ENCODE measurements around the gene CCNI2. TPM values are rescaled to one million over a fixed set of nuclear protein-coding genes. Genes with fewer than 3 reads are reported as not detected.

CCNI2 gene
- total RNA-seq, 1 donor from 2014 or later = 0.36 TPM

GRCh38 chr5:132762246-132763000, 15.2 kb downstream of the CCNI2 start:
- intact Hi-C loops (cut with DNase I) = no loop called here
- ATAC-seq (no peak), DNase-seq (ENCODE audit: low spot score) (no peak)

DNA sequence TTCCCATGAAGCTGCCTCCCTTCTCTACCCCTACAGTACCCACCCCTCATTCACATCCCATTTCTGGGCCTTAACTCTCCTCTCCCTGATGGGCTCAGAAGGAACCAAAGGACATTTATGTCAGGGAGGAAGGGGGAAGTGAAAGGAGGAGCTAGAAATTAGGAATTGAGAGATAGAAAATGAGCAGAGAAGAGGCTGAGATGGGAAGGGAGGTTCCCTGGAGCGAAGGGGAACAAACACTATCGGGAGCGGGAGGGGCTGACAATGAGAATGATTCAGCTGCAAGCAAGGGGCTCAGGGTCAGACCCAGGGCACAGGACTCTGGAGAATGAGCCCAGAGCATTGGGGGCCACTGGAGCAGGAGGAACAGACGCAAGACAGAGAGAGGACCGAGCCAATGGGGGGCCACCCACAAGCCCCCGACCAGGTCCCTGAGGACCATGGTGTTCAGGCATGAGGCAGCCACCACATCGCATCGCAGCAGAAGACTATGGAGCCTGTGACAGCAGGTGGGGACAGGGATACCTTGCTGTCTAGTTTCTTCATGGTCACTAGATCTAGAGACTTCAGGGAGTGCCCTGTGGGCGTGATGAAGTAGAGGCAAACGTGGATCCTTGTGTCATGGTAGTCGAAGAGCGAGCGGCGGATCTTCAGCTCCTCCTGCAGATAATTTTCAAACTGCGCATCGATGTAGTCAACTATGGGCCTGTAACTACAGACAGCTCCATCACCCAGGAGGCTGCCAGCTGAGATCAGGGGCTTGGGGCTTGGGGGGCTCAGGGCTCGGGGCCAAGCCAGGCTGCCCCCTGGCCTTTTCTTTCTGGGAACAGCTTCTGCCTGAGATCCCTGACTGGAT, 16.2 kb downstream of the CCNI2 start:
- ATAC-seq (no peak), DNase-seq (ENCODE audit: low spot score) (no peak)
- intact Hi-C loops (cut with DNase I) = no loop called here

DNA sequence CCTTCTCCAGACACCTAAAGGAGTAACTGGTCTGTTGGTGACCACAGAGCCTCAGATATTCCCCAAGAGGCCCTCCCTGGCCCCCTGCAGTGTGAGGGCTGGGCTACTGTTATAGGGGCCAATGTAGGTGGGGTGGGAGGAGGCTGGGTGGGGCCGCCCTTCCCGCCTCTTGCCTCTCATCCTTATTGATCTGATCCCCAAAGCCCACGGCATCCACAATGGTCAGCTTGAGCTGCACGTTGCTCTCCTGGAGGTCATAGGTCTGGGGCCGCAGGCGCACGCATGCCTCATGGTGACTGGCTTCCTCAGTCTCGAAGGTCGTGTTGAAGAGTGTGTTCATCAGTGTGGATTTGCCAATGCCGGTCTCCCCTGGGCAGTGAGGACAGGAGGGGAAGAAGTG, 16.8 kb downstream of the CCNI2 start:
- intact Hi-C loops (cut with DNase I) = no loop called here
- ATAC-seq (no peak), DNase-seq (ENCODE audit: low spot score) (no peak)

- DNase-seq (ENCODE audit: low spot score) (no peak), ATAC-seq (no peak)
- intact Hi-C loops (cut with DNase I) = no loop called here
These were observed 17.5 kb downstream of the CCNI2 start for GRCh38 chr5:132764671-132765238.

GRCh38 chr5:132765311-132766019, 18.2 kb downstream of the CCNI2 start:
- DNase-seq (ENCODE audit: low spot score) = no peak
- no peak for ATAC-seq

DNA sequence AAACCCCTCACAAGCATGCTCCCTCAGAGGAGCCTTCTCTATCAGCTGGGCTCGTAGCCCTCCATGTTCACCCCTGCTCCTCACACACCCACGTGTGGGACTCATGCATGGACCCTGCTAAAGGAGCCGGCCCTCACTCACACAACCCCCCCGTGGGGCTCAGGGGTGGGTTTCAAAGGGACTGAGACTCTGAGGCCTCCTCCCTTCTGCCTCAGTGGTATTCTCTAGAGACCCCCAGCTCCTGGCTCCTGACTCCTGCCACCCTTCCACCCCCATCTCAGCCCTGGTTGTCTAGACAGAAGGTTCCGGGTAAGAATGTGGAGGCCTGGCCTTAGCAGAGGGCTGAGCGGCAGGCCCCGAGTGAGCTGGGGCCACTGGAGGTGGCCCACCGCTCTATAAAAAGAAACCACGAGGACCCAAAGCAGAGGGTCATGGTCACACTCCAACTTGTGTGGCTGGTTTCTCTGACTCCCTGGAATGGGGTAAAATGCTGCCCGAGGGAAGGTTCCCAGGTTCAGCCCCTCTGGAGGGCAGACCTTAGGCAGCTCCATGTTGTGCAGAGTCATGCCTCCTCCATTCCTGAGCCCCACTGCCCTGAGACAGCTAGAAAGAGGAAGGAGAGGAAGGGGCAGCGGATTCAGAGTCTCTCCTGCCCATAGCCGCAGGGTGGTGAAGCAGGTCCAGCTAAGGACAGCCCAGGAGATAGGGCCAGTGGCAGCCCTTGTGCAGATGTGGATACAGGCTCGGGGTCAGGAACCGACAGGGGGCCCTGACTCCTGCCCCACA, 19.0 kb downstream of the CCNI2 start:
- intact Hi-C loops (cut with DNase I) = no loop called here

More at GRCh38 chr5:132765311-132766019, 18.2 kb downstream of the CCNI2 start:
- intact Hi-C loops (cut with DNase I) = no loop called here

DNA sequence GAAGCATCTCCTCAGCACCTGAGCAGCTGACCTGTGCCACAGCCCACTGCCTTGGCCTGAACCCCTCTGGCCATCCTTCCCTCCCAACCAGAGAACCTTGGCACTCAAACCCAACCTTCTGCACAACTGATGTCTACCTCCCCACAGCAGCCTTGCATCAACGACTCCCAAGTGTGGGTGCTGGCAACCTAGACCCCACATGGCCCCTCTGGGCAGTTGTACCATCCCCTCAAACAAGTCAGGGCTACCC, 19.5 kb downstream of the CCNI2 start:
- DNase-seq (ENCODE audit: low spot score) = no peak
- no peak for ATAC-seq
- intact Hi-C loops (cut with DNase I) = no loop called here

More for the DNA sequence above, 19.0 kb downstream of the CCNI2 start:
- DNase-seq (ENCODE audit: low spot score) = no peak
- ATAC-seq = no peak

- ATAC-seq = no peak
- no peak for DNase-seq (ENCODE audit: low spot score)
- intact Hi-C loops (cut with DNase I) = no loop called here
These were observed 19.9 kb downstream of the CCNI2 start for GRCh38 chr5:132767150-132767549.

- no peak for DNase-seq (ENCODE audit: low spot score)
- no peak for ATAC-seq
- intact Hi-C loops (cut with DNase I) = no loop called here
These were observed 21.3 kb downstream of the CCNI2 start for GRCh38 chr5:132768485-132768868.

DNA sequence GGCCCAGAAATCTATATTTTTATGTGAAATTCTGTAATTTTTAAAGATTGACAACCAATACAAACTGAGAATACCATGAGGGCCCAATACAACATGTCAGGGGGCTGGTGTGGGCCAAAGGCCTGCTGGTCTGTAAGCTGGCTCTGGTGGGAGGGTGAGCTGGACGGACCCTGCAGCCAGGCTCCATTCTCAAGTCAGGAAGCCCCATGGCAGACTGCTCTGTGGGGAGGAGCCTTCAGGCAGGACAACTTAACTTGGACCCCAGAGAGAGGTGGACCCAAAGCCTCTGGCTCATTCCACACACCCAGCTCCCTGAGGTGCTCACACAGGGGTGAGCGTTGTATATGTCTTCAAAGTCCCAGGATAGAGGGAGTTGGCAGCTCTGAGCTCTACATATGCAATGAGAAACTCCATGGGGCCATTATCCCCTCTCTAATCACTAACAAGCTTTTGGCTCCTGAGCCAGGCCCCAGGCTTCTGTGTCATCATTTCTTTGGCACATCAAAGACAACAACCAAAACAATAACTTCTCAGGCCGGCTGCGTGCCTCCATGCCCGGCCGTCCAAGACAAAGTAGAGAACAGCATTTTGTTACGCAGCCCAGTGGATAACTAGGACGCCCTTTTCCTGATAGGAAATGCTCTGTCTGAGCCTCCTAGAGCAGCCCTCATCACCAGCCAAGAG, 23.4 kb downstream of the CCNI2 start:
- ATAC-seq = peak; percentile 33

DNA sequence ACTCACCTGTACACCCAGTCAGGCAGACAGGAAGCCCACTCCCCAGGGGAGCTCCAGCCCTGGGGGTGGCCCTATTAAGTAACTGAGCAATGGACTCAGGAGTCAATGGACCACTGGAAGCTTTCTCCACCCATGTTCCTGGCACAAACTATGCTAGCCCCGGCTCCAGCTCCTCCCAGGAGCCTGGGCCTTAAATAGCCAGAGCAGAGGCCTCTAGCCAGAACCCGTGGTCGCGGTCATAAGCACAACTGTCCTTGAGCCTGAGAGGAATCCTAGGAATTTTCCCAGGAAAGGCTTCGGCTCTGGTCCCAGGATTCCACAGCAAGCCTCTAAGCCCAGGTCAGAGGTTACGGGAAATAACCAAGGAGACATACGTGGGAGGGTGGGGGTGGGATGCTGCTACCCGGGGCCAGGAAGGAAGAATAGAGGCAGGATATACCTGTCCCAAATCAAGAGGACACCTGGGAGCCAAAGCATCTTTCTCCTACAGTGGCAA, 24.3 kb downstream of the CCNI2 start:
- intact Hi-C loops (cut with DNase I) = no loop called here
- ATAC-seq = peak; percentile 60
- DNase-seq (ENCODE audit: low spot score) = no peak

More for the DNA sequence above, 23.4 kb downstream of the CCNI2 start:
- no peak for DNase-seq (ENCODE audit: low spot score)
- intact Hi-C loops (cut with DNase I) = no loop called here

GRCh38 chr5:132772291-132773070, 25.3 kb downstream of the CCNI2 start:
- intact Hi-C loops (cut with DNase I) = no loop called here
- DNase-seq (ENCODE audit: low spot score) (no peak), ATAC-seq (no peak)

DNA sequence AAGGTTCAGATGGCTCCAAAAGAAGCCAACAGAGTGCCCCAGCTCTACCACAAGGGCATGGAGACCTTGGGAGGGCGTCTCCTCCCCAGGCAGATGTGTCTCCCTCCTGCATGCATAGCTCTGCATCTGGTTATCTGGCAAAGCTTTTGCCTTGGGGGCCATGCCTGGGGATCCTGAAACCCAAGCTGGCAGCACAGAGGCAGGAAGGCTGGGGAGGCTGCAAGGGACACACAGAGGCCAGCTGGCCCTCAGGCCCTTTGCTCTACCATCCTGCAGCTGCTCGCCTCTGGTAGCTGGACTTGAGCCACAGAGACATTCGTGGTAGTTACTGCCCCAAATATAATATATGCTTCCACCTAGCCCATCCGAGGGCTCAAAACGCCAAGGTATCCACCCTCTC, 25.9 kb downstream of the CCNI2 start:
- DNase-seq (ENCODE audit: low spot score) = no peak
- intact Hi-C loops (cut with DNase I) = no loop called here

GRCh38 chr5:132773601-132774355, 26.6 kb downstream of the CCNI2 start:
- ATAC-seq (no peak), DNase-seq (ENCODE audit: low spot score) (no peak)
- intact Hi-C loops (cut with DNase I) = no loop called here

More for the DNA sequence above, 25.9 kb downstream of the CCNI2 start:
- ATAC-seq = no peak

DNA sequence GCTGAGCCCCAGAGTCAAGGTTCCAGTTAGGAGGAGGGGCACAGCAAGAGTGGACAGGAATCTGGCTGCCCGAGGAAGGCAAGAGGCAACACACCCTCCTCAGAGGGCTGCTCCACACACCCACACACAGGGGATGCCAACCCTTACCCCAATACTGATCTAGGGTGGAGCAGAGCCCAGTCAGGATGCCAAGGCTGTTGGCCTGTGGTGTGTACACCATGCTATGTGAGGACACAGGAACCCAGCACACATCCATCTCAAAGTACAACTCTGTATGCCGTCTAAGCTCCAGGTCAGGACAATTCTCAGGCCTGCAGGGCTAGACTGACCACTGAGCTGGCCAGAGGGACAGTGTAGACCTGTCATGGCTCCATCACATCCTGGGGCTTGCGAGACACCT, 27.2 kb downstream of the CCNI2 start:
- intact Hi-C loops (cut with DNase I) = no loop called here
- ATAC-seq (no peak), DNase-seq (ENCODE audit: low spot score) (no peak)

- no peak for DNase-seq (ENCODE audit: low spot score)
- intact Hi-C loops (cut with DNase I) = no loop called here
- ATAC-seq = peak; percentile 19
These were observed 27.7 kb downstream of the CCNI2 start for GRCh38 chr5:132774896-132775295.

- intact Hi-C loops (cut with DNase I) = no loop called here
- ATAC-seq (no peak), DNase-seq (ENCODE audit: low spot score) (no peak)
These were observed 28.3 kb downstream of the CCNI2 start for GRCh38 chr5:132775476-132775961.

All from sciatic nerve (tissue), 2 donors.